SK-N-SH (cell line): ENCODE results near the gene MYH15. TPM values are rescaled to one million over a fixed set of nuclear protein-coding genes. Genes with fewer than 3 reads are reported as not detected.

ENCODE experiments used
- CTCF ChIA-PET: fragments of 300-600, 350-600 bp; formaldehyde crosslinking; extraction: SDS; loops from one replicate; lab custom pipeline; 2021; lab: Yijun Ruan, JAX
- POLR2A ChIA-PET: fragments of 350-600 bp; sonication (Branson Sonifier 250); formaldehyde crosslinking; extraction: SDS; loops from one replicate; lab custom pipeline; 2020; ENCODE audit warnings: antibody characterized with exemption, inconsistent platforms; lab: Yijun Ruan, JAX
- DNase-seq: peaks from one replicate; pipeline ENCODE4 v3.0.0; 2012
- H2AFZ ChIP-seq: fragments of 200-600 bp; sonication (generic); 2 replicates; pipeline ENCODE4 v1.8.1; 2016; ENCODE audit warnings: antibody characterized with exemption, mild to moderate bottlenecking, low read depth
- H3F3A ChIP-seq: fragments of 200-600 bp; sonication (generic); replicated peaks from 2 replicates; pipeline ENCODE3; 2016; ENCODE audit warnings: antibody characterized with exemption, mild to moderate bottlenecking; ENCODE audit not compliant: insufficient read depth
- H3K27ac ChIP-seq, 2 experiments: fragments of 200-500 bp in 1 of 2; fragments of 200-600 bp in 1 of 2; sonication (Bioruptor generic) in 1 of 2; sonication (generic), shearing (Covaris generic) in 1 of 2; 2 replicates each; pipeline versions ENCODE4 v1.5.1 to v1.6.1; 2014 to 2016; ENCODE audit warnings: low read depth in 2 of 2, inconsistent platforms in 1 of 2, low read length in 1 of 2, mild to moderate bottlenecking in 1 of 2, mixed read lengths in 1 of 2
- H3K27me3 ChIP-seq: fragments of 200-600 bp; sonication (generic), shearing (Covaris generic); 2 replicates; pipeline ENCODE4 v1.6.1; 2016; ENCODE audit warnings: mixed run types; ENCODE audit not compliant: insufficient read depth
- H3K36me3 ChIP-seq, 2 experiments: fragments of 200-500 bp in 1 of 2; fragments of 200-600 bp in 1 of 2; sonication (Bioruptor generic) in 1 of 2; sonication (generic) in 1 of 2; replicated peaks in 1 of 2; 2 replicates each; pipeline versions ENCODE3 to v1.5.1; 2014 to 2016; ENCODE audit warnings: low read length in 1 of 2, mild to moderate bottlenecking in 1 of 2; ENCODE audit not compliant: insufficient read depth in 2 of 2, control insufficient read depth in 1 of 2
- H3K4me1 ChIP-seq, 2 experiments: fragments of 200-500 bp in 1 of 2; fragments of 200-600 bp in 1 of 2; sonication (Bioruptor generic) in 1 of 2; sonication (generic), shearing (Covaris generic) in 1 of 2; 2 replicates each; pipeline versions ENCODE4 v1.5.1 to v1.6.1; 2014 to 2016; ENCODE audit warnings: low read depth in 1 of 2, low read length in 1 of 2, mixed run types in 1 of 2; ENCODE audit not compliant: insufficient read depth in 2 of 2, control insufficient read depth in 1 of 2
- H3K4me2 ChIP-seq: fragments of 200-600 bp; sonication (generic), shearing (Covaris generic); 2 replicates; pipeline ENCODE4 v1.6.1; 2017; ENCODE audit warnings: mixed run types
- H3K4me3 ChIP-seq, 2 experiments: fragments of 200-500 bp in 1 of 2; fragments of 200-600 bp in 1 of 2; sonication (Bioruptor generic) in 1 of 2; sonication (generic), shearing (Covaris generic) in 1 of 2; 2 replicates each; pipeline versions ENCODE4 v1.5.1 to v1.8.1; 2014 to 2016; ENCODE audit warnings: low read depth in 2 of 2, inconsistent platforms in 1 of 2, low read length in 1 of 2, mild to moderate bottlenecking in 1 of 2, mixed read lengths in 1 of 2, moderate library complexity in 1 of 2
- H3K79me2 ChIP-seq: fragments of 200-600 bp; sonication (generic); 2 replicates; pipeline ENCODE4 v1.8.1; 2017; ENCODE audit warnings: mild to moderate bottlenecking; ENCODE audit not compliant: insufficient read depth
- H3K9ac ChIP-seq: fragments of 200-600 bp; sonication (generic); 2 replicates; pipeline ENCODE4 v1.6.1; 2017; ENCODE audit warnings: mixed run types
- H3K9me2 ChIP-seq: fragments of 200-600 bp; sonication (generic); 2 replicates; pipeline ENCODE4 v1.6.1; 2017; ENCODE audit warnings: mixed run types
- H3K9me3 ChIP-seq: fragments of 200-600 bp; sonication (generic); 2 replicates; pipeline ENCODE4 v1.6.1; 2017; ENCODE audit warnings: mixed run types, mild to moderate bottlenecking, moderate library complexity
- H4K20me1 ChIP-seq: fragments of 200-600 bp; sonication (generic); 2 replicates; pipeline ENCODE4 v1.6.1; 2017; ENCODE audit warnings: mild to moderate bottlenecking, mixed run types; ENCODE audit not compliant: insufficient read depth
- CHD2 ChIP-seq: fragments of 150-350 bp; IDR thresholded peaks from 2 replicates; pipeline ENCODE4 v1.6.1; 2018; ENCODE audit warnings: low read length; ENCODE audit not compliant: partially characterized antibody
- EP300 ChIP-seq, 2 experiments: IDR thresholded peaks; 2 replicates each; pipeline versions ENCODE4 v1.4.0 to v1.6.1; 2012; ENCODE audit warnings: borderline replicate concordance in 1 of 2, low read depth in 1 of 2, low read length in 1 of 2
- EZH2phosphoT487 ChIP-seq: fragments of 200-600 bp; sonication (generic); IDR thresholded peaks from 2 replicates; pipeline ENCODE4 v1.6.1; 2017; ENCODE audit warnings: low read depth, mixed run types, mild to moderate bottlenecking, antibody characterized with exemption, moderate library complexity, borderline replicate concordance
- FOXJ3 ChIP-seq: sonication (generic); formaldehyde crosslinking; IDR thresholded peaks from 2 replicates; pipeline ENCODE4 v1.5.1; 2020; ENCODE audit warnings: mild to moderate bottlenecking, missing genetic modification reagents
- GABPA ChIP-seq: IDR thresholded peaks from 2 replicates; pipeline ENCODE4 v1.4.0; 2012; ENCODE audit warnings: low read depth, mild to moderate bottlenecking
- GATA2 ChIP-seq: sonication (generic); formaldehyde crosslinking; IDR thresholded peaks from 2 replicates; pipeline ENCODE4 v1.5.0; 2020; ENCODE audit warnings: mild to moderate bottlenecking, missing genetic modification reagents
- JUND ChIP-seq: IDR thresholded peaks from 2 replicates; pipeline ENCODE4 v1.4.0; 2012
- NFIC ChIP-seq: IDR thresholded peaks from 2 replicates; pipeline ENCODE4 v1.4.0; 2012; ENCODE audit warnings: borderline replicate concordance
- NRF1 ChIP-seq: IDR thresholded peaks from 2 replicates; pipeline ENCODE4 v1.6.1; 2012; ENCODE audit warnings: low read depth, mild to moderate bottlenecking, low read length
- PBX3 ChIP-seq: IDR thresholded peaks from 2 replicates; pipeline ENCODE4; 2012
- POLR2AphosphoS5 ChIP-seq: IDR thresholded peaks from 2 replicates; pipeline ENCODE4 v1.6.1; 2012; ENCODE audit warnings: low read depth, low read length
- SIN3A ChIP-seq: IDR thresholded peaks from 2 replicates; pipeline ENCODE4 v1.6.1; 2012; ENCODE audit warnings: low read depth, mild to moderate bottlenecking, low read length, moderate library complexity, borderline replicate concordance
- SMC3 ChIP-seq: IDR thresholded peaks from 2 replicates; pipeline ENCODE4 v1.6.1; 2012; ENCODE audit warnings: low read depth, low read length, improper control_type of control experiment
- USF1 ChIP-seq: IDR thresholded peaks from 2 replicates; pipeline ENCODE4 v1.4.0; 2012; ENCODE audit warnings: low read depth, borderline replicate concordance
- USF2 ChIP-seq: fragments of 150-350 bp; IDR thresholded peaks from 2 replicates; pipeline ENCODE4 v1.6.1; 2017; ENCODE audit warnings: antibody characterized with exemption, low read length, low read depth, borderline replicate concordance
- YY1 ChIP-seq: IDR thresholded peaks from 2 replicates; pipeline ENCODE4 v1.4.0; 2012; ENCODE audit warnings: low read depth, mild to moderate bottlenecking
- WGBS: methylation state at CpG from one replicate; pipeline ENCODE4 v1.1.6; 2017; ENCODE audit warnings: low lambda C conversion rate; 5-methylcytosine and 5-hydroxymethylcytosine counted together
- polyA plus RNA-seq, 3 experiments: library from polyadenylated mRNA; depleted of rRNA; stranded (reverse); fragments of >200 nt; gene quantifications; 2 replicates each; pipeline ENCODE4 v1.2.3, GENCODE V29; 2012
- TF ChIP-seq, protein P1 (sequence below): IDR thresholded peaks from 2 replicates; pipeline ENCODE4 v1.6.1; 2012; ENCODE audit warnings: mild to moderate bottlenecking, low read depth, low read length, moderate library complexity
- TF ChIP-seq, protein P2 (sequence below): fragments of 200-600 bp; sonication (generic); IDR thresholded peaks from 2 replicates; pipeline ENCODE4 v1.6.1; 2017; ENCODE audit warnings: antibody characterized with exemption, mild to moderate bottlenecking, moderate library complexity
- TF ChIP-seq, protein P3 (sequence below): IDR thresholded peaks from 2 replicates; pipeline ENCODE4 v1.4.0; 2012; ENCODE audit warnings: low read depth, borderline replicate concordance

MYH15 gene
- polyA plus RNA-seq, 1 of the 3 experiments (the other 2 are of a cell fraction): 2.1 TPM

GRCh38 chr3:108412121-108412750 lies 98.2 kb downstream of the MYH15 start:
- POLR2A ChIA-PET: no interaction called here
- WGBS: 83% methylated on average over 6 of the region's 6 CpGs
- CTCF ChIA-PET: interaction anchor here (0.8 to 1.5 kb wide), 2 partner anchors 66 to 485 kb away, joined by 4 to 5 read pairs; no protein-coding TSS in a partner anchor

More at GRCh38 chr3:108412121-108412750, 98.2 kb downstream of the MYH15 start:
- no peak overlapping the region for H3K4me2 ChIP-seq
- no peaks in the 10 kb centered on the region for H3K79me2 ChIP-seq
- no peak for DNase-seq
- H3K9me3 ChIP-seq: no peaks in the 10 kb centered on the region
- TF ChIP-seq, protein P1, sequence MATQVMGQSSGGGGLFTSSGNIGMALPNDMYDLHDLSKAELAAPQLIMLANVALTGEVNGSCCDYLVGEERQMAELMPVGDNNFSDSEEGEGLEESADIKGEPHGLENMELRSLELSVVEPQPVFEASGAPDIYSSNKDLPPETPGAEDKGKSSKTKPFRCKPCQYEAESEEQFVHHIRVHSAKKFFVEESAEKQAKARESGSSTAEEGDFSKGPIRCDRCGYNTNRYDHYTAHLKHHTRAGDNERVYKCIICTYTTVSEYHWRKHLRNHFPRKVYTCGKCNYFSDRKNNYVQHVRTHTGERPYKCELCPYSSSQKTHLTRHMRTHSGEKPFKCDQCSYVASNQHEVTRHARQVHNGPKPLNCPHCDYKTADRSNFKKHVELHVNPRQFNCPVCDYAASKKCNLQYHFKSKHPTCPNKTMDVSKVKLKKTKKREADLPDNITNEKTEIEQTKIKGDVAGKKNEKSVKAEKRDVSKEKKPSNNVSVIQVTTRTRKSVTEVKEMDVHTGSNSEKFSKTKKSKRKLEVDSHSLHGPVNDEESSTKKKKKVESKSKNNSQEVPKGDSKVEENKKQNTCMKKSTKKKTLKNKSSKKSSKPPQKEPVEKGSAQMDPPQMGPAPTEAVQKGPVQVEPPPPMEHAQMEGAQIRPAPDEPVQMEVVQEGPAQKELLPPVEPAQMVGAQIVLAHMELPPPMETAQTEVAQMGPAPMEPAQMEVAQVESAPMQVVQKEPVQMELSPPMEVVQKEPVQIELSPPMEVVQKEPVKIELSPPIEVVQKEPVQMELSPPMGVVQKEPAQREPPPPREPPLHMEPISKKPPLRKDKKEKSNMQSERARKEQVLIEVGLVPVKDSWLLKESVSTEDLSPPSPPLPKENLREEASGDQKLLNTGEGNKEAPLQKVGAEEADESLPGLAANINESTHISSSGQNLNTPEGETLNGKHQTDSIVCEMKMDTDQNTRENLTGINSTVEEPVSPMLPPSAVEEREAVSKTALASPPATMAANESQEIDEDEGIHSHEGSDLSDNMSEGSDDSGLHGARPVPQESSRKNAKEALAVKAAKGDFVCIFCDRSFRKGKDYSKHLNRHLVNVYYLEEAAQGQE: no peak
- TF ChIP-seq, protein P2, sequence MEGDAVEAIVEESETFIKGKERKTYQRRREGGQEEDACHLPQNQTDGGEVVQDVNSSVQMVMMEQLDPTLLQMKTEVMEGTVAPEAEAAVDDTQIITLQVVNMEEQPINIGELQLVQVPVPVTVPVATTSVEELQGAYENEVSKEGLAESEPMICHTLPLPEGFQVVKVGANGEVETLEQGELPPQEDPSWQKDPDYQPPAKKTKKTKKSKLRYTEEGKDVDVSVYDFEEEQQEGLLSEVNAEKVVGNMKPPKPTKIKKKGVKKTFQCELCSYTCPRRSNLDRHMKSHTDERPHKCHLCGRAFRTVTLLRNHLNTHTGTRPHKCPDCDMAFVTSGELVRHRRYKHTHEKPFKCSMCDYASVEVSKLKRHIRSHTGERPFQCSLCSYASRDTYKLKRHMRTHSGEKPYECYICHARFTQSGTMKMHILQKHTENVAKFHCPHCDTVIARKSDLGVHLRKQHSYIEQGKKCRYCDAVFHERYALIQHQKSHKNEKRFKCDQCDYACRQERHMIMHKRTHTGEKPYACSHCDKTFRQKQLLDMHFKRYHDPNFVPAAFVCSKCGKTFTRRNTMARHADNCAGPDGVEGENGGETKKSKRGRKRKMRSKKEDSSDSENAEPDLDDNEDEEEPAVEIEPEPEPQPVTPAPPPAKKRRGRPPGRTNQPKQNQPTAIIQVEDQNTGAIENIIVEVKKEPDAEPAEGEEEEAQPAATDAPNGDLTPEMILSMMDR: no peak
- TF ChIP-seq CHD2 (no peak), GABPA (no peak), NRF1 (no peak), PBX3 (no peak), USF1 (no peak), JUND (no peak), YY1 (no peak), USF2 (no peak), EP300 (IDR thresholded peaks at IDR 0.05; ENCODE audit: borderline replicate concordance in 1 of 2, low read depth in 1 of 2, low read length in 1 of 2) (no peak), POLR2AphosphoS5 (no peak), SIN3A (no peak), GATA2 (CRISPR knock-in tag) (no peak), EZH2phosphoT487 (no peak), NFIC (no peak), SMC3 (no peak), FOXJ3 (CRISPR knock-in tag) (no peak)
- TF ChIP-seq, protein P3, sequence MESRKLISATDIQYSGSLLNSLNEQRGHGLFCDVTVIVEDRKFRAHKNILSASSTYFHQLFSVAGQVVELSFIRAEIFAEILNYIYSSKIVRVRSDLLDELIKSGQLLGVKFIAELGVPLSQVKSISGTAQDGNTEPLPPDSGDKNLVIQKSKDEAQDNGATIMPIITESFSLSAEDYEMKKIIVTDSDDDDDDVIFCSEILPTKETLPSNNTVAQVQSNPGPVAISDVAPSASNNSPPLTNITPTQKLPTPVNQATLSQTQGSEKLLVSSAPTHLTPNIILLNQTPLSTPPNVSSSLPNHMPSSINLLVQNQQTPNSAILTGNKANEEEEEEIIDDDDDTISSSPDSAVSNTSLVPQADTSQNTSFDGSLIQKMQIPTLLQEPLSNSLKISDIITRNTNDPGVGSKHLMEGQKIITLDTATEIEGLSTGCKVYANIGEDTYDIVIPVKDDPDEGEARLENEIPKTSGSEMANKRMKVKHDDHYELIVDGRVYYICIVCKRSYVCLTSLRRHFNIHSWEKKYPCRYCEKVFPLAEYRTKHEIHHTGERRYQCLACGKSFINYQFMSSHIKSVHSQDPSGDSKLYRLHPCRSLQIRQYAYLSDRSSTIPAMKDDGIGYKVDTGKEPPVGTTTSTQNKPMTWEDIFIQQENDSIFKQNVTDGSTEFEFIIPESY: no peak
- H2AFZ ChIP-seq: no peak overlapping the region
- no peak overlapping the region for H3K4me3 ChIP-seq
- no peaks in the 10 kb centered on the region for H4K20me1 ChIP-seq
- H3K27ac ChIP-seq: no peak overlapping the region
- H3K9ac ChIP-seq: no peak overlapping the region
- H3F3A ChIP-seq: peaks cover 8% of the 10 kb centered on the region
- no peaks in the 10 kb centered on the region for H3K27me3 ChIP-seq
- H3K36me3 ChIP-seq: no peaks in the 10 kb centered on the region
- no peaks in the 10 kb centered on the region for H3K9me2 ChIP-seq
- H3K4me1 ChIP-seq: peaks cover 3 to 14% of the 10 kb centered on the region in 2 experiments; a peak in 3 of 4 replicates
